GM19099 (cell line): ENCODE measurements around the gene OR52W1.

Experiments used
- POLR2A ChIP-seq: IDR thresholded peaks from 3 replicates; pipeline ENCODE4 v1.6.1; 2011; ENCODE audit warnings: low read depth; ENCODE audit not compliant: insufficient read length; ENCODE audit errors: extremely low read depth

Gene OR52W1, protein sequence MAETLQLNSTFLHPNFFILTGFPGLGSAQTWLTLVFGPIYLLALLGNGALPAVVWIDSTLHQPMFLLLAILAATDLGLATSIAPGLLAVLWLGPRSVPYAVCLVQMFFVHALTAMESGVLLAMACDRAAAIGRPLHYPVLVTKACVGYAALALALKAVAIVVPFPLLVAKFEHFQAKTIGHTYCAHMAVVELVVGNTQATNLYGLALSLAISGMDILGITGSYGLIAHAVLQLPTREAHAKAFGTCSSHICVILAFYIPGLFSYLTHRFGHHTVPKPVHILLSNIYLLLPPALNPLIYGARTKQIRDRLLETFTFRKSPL

DNA sequence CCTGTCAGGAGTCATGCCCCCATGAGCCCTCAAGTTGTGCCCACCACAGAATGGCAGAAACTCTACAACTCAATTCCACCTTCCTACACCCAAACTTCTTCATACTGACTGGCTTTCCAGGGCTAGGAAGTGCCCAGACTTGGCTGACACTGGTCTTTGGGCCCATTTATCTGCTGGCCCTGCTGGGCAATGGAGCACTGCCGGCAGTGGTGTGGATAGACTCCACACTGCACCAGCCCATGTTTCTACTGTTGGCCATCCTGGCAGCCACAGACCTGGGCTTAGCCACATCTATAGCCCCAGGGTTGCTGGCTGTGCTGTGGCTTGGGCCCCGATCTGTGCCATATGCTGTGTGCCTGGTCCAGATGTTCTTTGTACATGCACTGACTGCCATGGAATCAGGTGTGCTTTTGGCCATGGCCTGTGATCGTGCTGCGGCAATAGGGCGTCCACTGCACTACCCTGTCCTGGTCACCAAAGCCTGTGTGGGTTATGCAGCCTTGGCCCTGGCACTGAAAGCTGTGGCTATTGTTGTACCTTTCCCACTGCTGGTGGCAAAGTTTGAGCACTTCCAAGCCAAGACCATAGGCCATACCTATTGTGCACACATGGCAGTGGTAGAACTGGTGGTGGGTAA lies at the start of gene OR52W1:
OR52W1 (plus strand) TSS at position 51 of the 637 bp plus-strand sequence; CDS start at position 51, 0 bp downstream.
- TF ChIP-seq POLR2A = no peak

DNA sequence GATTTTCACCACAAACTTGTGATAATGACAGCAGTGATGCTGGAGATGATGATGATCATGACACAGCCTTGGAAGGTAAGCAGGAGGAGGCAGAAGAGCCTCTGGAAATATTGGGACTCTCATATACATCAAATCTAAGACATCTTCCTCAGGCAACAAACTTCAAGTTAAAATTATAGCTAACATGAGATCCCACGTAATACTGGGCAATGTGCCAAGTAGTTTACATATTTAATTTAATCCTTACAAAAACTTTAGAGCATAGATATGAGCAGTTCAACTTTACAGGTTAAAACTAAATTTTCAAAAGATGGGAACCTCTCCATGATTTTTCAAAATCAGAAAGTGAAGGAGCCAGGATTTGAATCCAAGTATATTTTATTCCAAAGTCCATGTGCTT lies 47.9 kb upstream of the OR52W1 start:
- no peak for TF ChIP-seq POLR2A

- TF ChIP-seq POLR2A = no peak
These were observed 46.9 kb upstream of the OR52W1 start for GRCh38 chr11:6152126-6152525.

GRCh38 chr11:6156628-6157359 lies 42.2 kb upstream of the OR52W1 start:
- no peak for TF ChIP-seq POLR2A

- TF ChIP-seq POLR2A = no peak
These were observed 28.8 kb upstream of the OR52W1 start, which contains the start of gene OR52B2 for GRCh38 chr11:6170226-6170625. Gene OR52B2 (minus strand): TSS chr11:6170326. CDS start chr11:6170326, 0 bp downstream.

- no peak for TF ChIP-seq POLR2A
These were observed 23.6 kb upstream of the OR52W1 start for GRCh38 chr11:6175440-6175839.

DNA sequence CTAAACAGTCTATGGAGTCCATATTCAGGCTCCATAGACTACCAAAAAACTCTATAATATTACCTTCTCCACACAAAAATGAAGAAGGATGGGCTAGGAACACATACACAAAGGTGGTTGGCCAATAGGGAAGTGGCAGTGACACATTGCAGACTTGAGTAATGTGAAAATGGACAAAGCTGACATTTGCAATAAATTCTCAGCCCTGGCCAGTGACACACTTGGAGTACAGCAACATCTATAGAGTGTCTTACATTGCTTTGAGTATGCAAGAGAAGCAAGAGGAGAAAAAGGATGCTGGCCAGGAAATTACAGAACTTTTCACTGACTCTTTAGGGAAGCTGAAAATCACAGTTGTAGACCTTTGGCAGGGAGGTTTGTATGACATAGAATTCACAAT lies 7.3 kb upstream of the OR52W1 start:
- TF ChIP-seq POLR2A = no peak

DNA sequence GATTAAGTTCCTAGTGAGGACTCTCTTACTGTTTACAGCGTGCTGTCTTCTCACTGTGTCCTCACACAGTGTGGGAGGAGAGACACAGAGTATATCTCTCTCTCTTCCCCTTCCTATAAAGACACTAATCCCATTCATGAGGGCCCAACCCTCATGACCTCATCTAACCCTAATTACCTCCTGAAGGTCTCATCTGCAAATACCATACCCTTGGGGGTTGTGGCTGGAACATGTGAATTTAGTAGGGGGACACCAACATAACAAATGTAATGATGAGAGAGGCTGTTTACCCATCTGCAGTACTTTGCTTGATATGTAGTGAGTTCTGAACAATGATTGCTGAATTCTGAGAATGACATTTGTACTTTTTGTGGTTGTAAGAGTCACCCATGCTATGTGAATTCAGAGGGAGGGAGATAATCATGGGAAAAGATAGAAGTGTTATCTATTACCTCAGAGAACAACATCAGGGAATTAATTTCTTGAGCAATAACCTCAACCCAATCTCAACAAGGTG lies 4.9 kb upstream of the OR52W1 start:
- TF ChIP-seq POLR2A = no peak

DNA sequence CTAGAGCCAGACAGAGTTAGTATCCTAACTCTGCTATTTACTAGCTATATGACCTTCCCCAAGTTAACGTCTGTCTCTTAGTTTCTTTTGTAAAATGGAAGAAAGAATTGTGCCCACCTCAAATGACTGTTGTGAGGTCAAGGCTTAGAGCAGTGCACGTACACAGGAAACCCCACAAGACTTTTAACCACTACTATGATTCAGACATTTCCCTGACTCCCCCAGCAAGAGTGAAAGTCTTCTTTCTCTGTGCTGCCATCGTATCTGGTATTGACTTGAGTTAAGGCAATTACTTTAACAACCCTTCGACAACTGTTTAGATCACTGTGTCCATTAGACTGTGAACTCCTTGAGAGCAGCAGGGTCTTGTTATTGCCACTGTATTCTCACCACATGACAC lies 2.6 kb upstream of the OR52W1 start:
- no peak for TF ChIP-seq POLR2A

DNA sequence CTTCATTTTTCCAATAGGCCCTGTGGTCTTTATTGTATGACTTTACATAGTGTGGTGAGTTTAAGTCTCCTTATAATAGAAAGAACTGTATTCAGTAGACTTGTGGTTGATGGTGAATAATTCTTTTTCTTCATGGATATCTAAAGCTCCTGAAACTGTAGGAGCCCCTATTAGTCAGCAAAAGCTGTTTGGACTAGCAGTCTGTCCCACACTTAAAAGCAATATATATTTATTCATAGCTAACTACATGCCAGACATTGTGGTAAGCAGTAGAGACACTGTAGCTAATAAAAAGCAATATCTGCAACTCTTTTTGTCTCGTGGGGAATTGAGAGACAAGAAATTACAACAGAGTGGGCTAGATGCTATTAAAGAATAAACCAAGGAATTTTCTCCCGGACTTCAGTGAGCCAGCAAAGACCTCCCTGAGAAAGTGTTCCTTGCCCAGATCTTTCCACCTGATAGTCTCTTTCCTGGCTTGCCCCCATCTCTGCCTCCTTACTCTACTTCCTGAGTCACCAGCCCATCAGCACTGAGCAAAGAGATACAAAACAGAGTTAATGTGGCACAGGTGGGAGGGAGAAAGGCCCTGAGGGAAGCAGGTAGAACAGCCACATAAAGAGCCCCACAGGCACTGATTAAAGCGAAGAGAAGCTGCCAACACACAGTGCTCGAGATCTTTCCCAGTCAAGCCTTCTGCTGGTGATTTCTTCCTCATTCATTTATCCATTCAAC lies 1.4 kb upstream of the OR52W1 start:
- no peak for TF ChIP-seq POLR2A

GRCh38 chr11:6200975-6201374 lies 2.0 kb downstream of the OR52W1 start:
- no peak for TF ChIP-seq POLR2A

DNA sequence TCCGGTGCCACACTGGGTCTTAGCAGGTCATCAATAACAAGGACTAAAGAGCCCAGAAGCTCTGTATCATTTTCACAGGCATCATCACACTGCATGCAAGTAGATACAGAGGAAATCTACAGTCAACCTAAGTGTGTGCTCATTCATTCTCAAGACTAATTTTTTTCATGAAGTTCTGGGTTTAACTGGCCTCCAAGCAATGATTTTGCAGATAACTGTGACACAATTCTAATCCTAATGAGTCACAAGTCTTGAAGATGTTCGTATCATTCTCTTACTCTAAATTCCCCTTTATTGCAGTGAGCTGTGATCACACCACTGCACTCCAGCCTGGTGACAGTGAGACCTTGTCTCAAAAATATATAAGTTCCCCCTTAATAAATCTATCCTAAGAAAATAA lies 2.5 kb downstream of the OR52W1 start:
- no peak for TF ChIP-seq POLR2A

DNA sequence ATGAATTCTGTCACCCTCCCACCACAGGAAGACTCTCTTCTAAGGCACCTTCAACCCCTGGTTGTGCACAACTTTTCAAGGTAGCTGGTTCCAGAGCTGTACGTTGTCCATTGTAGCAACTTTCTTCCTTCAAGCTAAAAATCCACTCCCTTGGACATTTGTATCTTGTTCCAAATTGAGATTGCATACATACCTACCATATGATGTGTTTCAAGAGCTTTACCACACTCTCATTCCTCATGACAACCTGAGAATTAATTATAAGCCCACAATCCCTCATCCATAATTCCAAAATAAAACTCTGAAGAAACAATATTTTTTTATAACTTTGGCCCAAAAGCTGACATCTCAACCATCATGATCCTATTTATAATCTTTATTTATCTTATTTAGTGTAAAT lies 3.0 kb downstream of the OR52W1 start:
- TF ChIP-seq POLR2A = no peak

DNA sequence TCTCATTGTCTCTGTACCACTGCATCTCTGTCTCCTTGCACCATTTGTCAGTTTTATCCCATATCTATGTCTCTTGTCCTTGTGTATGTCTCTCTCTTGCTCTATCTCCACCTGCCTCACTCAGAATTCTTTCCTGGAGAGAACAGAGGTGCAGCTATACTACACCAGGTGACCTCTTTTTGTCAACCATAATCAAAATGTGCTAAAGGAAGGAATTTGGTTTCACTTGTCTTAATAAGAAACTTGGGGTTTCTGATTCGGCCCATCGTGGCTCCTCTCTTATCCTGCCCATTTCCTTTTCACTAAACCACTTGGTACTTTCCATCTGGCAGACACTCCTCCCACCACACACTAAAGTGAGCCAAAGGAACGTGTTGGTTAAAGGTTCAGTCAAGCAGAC lies 4.3 kb downstream of the OR52W1 start:
- TF ChIP-seq POLR2A = no peak

DNA sequence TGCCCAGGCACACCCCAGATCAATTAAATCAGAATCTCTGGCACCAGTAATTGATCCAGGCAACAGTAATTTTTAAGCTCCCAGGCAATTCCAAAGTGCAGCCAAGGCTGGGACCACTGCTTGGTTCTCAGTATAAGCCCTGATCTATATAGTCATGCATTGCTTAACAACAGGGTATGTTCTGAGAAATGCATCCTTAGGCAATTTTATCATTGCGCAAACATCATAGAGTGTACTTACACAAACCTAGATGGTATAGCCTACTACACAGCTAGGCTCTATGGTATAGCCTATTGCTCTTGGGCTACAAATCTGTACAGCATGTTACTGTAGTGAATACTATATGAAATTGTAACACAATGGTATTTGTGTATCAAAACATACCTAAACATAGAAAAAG lies 5.7 kb downstream of the OR52W1 start:
- TF ChIP-seq POLR2A = no peak
